GM19328 (cell line): Measurements from ENCODE around the gene TBC1D4.
A peak's percentile ranks its signal among the peaks of the same experiment; 100 is the strongest.
"Not testable (repeated sequence)": the region's sequence is repeated elsewhere in the genome, so short reads cannot be mapped to it uniquely, and the experiment has no call there.

Experiments
- ATAC-seq: cut with Tn5 transposase; IDR thresholded peaks from one replicate; pipeline ENCODE4 v1.9.1; 2021; ENCODE audit warnings: mild to moderate bottlenecking, moderate library complexity; ENCODE audit not compliant: unreplicated experiment

The TBC1D4 gene

DNA sequence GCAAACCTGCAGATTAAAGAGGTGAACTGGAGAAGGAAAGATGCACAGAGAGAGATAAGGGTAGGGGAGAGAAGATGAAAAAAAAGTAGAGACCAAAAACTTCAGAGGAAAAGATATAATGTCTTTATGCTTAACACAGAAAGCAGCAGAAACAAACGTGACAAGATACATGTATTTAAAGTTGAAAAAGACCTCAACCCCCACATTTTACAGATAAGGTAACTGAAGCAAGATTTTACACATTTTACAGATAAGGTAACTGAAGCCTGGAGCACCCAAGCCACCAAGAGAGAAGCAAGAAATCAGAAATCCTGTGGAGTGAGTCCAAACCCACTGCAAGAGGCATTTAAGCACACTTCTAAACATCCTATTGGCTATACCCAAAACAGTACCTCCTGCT lies 185.3 kb downstream of the TBC1D4 start:
- ATAC-seq = no peak

- no peak for ATAC-seq
These were observed 186.8 kb downstream of the TBC1D4 start for GRCh38 chr13:75295201-75295600.

DNA sequence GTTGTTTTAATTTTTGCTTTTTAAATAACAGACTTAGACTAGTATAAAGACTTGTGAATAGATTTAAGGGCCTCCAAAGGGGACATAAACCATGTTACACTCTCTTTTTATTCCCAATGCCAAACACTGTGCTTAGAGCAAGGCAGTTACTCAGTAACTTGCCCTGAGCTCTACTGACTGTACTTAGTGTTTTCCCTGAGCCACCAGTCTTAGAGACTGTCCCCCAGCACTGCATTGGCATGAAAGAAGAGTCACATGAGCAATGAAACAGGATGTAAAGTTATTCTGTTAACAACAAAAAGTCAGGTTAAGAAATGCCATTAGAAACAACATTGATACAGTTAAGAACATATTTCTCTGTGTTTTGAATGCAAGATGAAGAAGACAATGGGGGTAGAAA lies 187.9 kb downstream of the TBC1D4 start:
- ATAC-seq = no peak

DNA sequence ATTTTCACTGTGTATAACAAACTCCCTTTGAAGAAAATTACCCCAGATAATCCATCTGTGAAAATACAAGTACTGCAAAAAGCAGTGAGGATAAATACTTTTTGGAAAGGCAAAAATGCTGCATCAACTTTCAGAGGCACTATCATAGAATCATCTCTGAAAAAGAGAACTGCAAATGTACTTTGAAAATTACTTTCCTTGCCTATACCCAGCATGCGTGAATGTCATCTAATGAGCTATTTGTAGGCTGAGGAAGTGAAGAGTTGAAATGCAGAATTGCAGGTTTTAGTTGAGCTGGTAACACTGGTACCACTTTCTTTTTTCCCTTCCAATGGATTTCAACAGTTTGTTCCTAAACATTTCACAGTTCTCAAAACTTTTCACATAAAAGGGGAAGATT lies 196.7 kb downstream of the TBC1D4 start:
- ATAC-seq = no peak

- no peak for ATAC-seq
These were observed 202.1 kb downstream of the TBC1D4 start for GRCh38 chr13:75279834-75280369.

GRCh38 chr13:75273695-75274094 lies 208.3 kb downstream of the TBC1D4 start:
- not testable (repeated sequence) for ATAC-seq

DNA sequence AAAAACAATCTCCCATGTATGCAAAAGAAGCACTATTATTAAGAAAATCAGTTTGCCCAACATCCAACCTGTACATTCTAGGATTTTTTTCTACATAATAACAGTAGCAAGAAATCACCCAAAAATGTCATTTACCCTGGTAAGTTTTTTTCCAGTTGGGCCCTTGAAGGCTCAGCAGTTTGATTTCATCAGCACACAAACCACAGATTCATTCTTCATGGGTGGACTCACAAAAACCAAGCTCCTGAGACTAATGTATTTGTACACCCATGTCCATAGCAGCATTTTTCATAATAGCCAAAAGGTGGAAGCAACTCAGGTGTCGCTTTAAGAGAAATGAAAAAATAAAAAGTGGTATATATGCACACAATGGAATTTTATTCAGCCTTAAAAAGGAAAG lies 210.1 kb downstream of the TBC1D4 start:
- no peak for ATAC-seq

DNA sequence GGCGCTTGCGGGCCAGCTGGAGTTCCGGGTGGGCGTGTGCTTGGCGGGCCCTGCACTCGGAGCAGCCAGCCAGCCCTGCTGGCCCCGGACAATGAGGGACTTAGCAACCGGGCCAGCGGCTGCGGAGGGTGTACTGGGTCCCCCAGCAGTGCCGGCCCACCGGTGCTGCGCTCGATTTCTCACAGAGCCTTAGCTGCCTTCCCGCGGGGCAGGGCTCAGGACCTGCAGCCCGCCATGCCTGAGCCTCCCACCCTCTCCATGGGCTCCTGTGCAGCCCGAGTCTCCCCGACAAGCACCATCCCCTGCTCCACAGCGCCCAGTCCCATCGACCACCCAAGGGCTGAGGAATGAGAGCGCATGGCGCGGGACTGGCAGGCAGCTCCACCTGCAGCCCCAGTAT lies 213.5 kb downstream of the TBC1D4 start:
- not testable (repeated sequence) for ATAC-seq

DNA sequence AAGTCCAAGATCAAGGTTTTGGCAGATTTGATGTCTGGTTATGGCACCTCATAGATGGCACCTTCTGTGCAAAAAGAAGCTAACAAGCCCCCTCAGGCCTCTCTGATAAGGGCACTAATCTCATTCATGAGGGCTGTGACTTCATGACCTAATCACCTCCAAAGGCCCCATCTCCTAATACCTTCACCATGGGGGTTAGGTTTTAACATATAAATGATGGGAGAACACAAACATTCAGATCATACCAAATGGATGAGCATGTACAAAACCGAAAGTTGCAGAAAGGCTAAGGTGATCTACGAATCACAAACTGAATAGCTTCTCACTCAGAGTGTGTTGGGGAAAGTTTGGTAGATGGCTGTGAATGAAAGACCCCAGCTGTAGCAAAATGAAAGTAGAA lies 217.4 kb downstream of the TBC1D4 start:
- no peak for ATAC-seq

DNA sequence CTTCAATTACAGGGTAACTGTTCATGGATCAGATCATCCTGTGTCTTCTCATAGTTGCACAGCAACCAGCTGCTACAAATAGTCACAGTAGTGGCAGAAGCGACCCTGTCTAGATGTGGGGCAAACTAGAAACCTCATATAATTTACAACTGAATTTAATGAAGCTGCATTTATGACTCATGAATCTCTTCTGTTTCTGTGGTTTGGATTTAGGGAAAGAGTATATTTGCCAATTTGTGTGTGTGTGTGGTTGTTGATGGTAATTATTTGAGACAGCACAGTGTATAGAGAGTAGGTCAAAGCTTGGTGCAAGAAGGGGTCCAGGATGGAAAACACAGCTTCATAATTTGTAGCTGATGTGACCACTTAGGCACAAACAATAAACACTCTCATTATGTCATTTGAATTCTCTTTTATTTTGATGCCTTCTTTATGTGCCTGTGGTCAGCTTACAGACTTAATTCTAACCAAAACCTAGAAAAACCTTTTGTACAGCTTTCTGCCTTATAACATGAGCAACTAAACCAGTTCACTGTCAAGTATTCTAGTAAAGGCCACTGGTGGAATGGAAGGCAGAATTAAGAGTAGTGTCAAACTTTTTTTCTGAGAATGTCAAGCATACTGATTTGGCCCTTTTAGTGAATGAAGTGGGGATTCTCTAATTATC lies 218.1 kb downstream of the TBC1D4 start:
- ATAC-seq = no peak

DNA sequence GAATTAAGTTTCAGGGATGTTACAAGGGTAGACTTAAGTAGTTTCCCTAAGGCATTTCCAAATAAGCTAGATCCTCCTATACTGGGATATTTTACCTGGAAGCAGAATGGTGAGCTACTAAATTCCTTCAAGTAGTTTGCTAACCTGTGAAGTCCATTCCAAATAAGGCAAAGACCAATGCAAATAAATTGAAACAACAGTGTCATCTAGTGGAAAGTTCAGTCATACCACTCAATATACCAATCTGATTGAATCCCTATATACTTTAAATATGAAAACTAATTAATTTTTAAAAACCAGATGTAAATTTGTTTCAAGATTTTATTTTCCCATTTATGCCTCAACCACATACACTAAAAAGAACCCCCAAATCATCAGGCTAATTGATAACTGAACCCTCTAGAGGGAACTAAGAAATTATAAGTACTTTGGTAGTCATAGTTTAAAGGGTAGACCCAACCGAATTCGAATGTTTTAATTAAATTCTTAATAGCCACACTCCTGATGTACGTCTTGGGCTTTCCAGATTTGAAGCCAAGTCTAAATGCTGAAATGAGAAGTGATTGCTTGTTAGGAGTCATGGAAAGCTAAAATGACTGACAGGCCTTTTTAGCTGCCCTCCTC lies 223.7 kb downstream of the TBC1D4 start:
- peak; percentile 52 for ATAC-seq

GRCh38 chr13:75256922-75257321 lies 225.0 kb downstream of the TBC1D4 start:
- ATAC-seq = no peak

DNA sequence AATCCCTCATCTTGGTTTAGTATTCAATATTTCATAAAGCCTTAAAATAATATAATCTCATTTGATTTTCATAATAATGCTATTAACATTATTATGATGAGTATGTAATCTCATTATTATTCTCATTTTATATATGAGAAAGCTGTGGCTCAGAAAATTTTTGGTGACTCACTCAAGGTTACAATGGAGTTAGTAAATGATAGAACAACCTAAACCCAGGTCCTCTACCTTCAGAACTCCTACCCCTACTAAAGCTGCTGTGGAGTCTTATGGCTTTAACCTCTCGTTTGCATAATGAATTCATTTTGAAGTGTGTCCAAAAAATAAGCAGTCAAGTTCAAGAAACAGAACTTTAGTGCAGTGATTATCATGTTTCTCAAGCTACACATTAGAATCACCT lies 226.3 kb downstream of the TBC1D4 start:
- no peak for ATAC-seq

- ATAC-seq = no peak
These were observed 226.8 kb downstream of the TBC1D4 start for GRCh38 chr13:75255147-75255546.

DNA sequence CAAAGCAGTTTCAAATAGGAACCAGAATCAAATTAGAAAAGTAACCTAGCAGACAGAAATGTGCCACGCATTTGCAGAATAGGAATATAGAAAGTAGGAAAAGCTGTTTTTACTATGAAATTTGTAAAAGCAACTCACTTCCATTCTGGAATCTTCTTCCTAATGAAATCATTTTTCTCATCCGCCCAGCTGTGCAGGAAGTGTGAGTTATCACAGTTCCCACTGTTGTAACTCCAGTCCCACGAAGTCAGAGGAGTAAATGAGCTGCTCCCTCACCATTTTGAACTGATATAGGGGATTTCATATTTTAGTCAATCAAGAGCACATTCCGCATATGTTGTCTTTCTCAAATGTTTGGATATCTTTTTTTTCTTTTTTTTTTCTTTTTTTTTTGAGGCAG lies 230.8 kb downstream of the TBC1D4 start:
- ATAC-seq = no peak

DNA sequence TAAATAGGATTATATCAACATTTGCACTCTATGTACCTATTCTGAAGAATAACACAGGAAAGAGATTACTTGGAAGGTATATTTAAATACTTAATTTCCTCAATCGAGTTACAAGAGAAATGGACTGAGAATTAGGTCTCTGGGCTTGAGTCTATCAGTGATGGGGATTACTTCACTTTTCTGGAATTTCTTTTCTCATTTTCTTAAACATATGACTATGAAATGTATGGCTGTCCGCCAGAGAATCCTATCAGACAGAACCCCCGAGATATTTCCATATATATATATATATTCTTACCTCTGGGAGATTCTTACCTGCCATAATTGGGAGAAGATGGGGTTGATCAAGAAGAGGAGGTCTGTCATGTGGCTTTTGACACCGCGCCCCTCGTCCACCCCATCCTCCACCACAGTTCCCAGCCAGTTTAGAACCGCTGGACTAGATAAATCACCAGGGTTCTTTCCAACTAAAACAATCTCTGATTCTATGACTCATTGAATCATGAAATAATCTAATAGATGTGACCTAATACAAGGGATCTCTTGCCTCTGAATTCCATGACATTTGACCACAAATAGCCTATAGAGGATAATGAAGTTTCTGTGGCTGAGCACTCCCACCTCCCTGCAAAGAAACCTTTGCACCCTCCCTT lies 231.3 kb downstream of the TBC1D4 start:
- no peak for ATAC-seq

DNA sequence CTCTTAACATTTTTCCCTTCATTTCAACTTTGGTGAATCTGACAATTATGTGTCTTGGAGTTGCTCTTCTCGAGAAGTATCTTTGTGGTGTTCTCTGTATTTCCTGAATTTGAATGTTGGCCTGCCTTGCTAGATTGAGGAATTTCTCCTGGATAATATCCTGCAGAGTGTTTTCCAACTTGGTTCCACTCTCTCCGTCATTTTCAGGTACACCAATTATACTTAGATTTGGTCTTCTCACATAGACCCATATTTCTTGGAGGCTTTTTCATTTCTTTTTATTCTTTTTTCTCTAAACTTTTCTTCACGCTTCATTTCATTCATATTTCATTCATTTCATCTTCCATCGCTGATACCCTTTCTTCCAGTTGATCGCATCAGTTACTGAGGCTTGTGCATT lies 236.4 kb downstream of the TBC1D4 start:
- ATAC-seq = not testable (repeated sequence)

- ATAC-seq = not testable (repeated sequence)
These were observed 241.7 kb downstream of the TBC1D4 start for GRCh38 chr13:75240240-75240639.

- no peak for ATAC-seq
These were observed 245.2 kb downstream of the TBC1D4 start for GRCh38 chr13:75236774-75237173.
